ENCODE data around the gene BTAF1.

Gene BTAF1

DNA sequence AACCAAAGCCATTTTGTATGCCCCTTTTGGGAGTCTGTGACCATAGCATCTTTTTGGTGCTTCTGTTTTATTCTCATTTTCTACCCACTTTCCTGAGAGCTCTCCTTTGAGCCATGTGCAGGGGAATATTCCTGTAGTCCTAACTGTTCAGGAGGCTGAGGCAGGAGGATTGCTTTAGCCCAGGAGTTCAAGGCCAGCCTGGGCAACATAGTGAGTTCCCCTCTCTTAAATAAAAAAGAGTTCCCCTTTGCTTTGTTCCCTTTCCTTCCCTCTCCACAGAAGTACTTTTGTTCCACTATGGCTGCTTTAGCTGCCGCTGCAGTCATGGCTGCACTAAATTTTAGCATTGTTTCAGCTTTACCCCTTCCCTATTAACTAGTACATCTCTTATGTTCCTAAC lies 85.9 kb downstream of the BTAF1 start:
- Histone ChIP-seq H2AFZ (ENCODE audit: low read length) (no peak overlapping the region), H3K4me1 (ENCODE audit: insufficient read depth, low read length, severe bottlenecking) (no peaks in the 10 kb centered on the region), H3K36me3 (ENCODE audit: insufficient read depth, low read length) (peaks cover 29% of the 10 kb centered on the region), H3K9me2 (ENCODE audit: low read depth, low read length) (no peaks in the 10 kb centered on the region), H3K27me3 (ENCODE audit: insufficient read depth, low read length) (no peaks in the 10 kb centered on the region), H4K20me1 (ENCODE audit: insufficient read depth, low read length) (no peaks in the 10 kb centered on the region), H3K79me2 (ENCODE audit: insufficient read depth, low read length) (no peaks in the 10 kb centered on the region), H3F3A (ENCODE audit: insufficient read depth, low read length) (no peaks in the 10 kb centered on the region), H3K4me3 (ENCODE audit: low read depth, low read length, poor library complexity, severe bottlenecking) (no peak overlapping the region), H3K9ac (ENCODE audit: low read length) (no peak overlapping the region), H3K4me2 (ENCODE audit: low read length) (no peak overlapping the region), H3K27ac (ENCODE audit: low read depth, low read length, poor library complexity, severe bottlenecking) (no peak overlapping the region), H3K9me3 (ENCODE audit: low read length) (no peaks in the 10 kb centered on the region)
- TF ChIP-seq CTCF (IDR thresholded peaks at IDR 0.05; ENCODE audit: low read length) = no peak
- no peak for TF ChIP-seq EZH2 (IDR thresholded peaks at IDR 0.05; ENCODE audit: borderline replicate concordance, low read length)

DNA sequence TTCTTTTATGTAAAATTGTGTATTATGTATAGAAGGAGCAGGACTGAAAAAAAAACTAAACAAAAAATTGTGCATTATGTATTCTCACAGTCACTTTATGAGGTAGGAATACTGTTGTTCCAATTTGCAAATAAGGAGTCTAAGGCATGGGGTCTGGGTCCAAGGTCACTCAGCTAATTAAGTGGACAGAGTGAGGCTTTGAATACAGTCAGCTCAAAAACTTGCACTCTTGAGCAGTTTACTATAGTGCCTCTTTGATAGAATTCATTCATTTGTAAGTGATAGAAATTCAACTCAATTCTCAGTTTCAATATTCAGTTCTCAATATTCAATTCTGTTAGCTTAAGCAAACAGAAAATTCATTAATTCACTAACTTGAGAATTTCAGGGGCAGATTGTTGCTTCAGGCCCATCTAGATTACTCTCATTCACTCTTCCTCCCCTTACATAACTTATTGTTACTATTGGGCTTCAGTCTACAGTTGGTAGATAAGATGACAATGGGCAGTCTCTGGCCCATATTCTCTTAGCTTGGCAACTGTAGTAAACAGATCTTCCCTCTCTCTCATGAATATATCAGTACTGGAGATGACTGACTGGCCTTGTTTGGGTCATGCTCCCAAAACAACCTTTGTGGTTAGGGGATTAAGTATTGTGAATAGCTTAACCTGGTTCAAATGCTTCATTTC lies 86.6 kb downstream of the BTAF1 start:
- TF ChIP-seq CTCF (IDR thresholded peaks at IDR 0.05; ENCODE audit: low read length) = no peak
- no peak for TF ChIP-seq EZH2 (IDR thresholded peaks at IDR 0.05; ENCODE audit: borderline replicate concordance, low read length)
- H3K9ac ChIP-seq (ENCODE audit: low read length) = no peak overlapping the region
- H4K20me1 ChIP-seq (ENCODE audit: insufficient read depth, low read length) = no peaks in the 10 kb centered on the region
- no peaks in the 10 kb centered on the region for H3K27me3 ChIP-seq (ENCODE audit: insufficient read depth, low read length)
- H3K4me1 ChIP-seq (ENCODE audit: insufficient read depth, low read length, severe bottlenecking) = no peaks in the 10 kb centered on the region
- no peak overlapping the region for H3K27ac ChIP-seq (ENCODE audit: low read depth, low read length, poor library complexity, severe bottlenecking)
- H3F3A ChIP-seq (ENCODE audit: insufficient read depth, low read length) = no peaks in the 10 kb centered on the region
- no peak overlapping the region for H3K4me2 ChIP-seq (ENCODE audit: low read length)
- H3K9me3 ChIP-seq (ENCODE audit: low read length) = no peaks in the 10 kb centered on the region
- H3K79me2 ChIP-seq (ENCODE audit: insufficient read depth, low read length) = no peaks in the 10 kb centered on the region
- H2AFZ ChIP-seq (ENCODE audit: low read length) = no peak overlapping the region
- no peak overlapping the region for H3K4me3 ChIP-seq (ENCODE audit: low read depth, low read length, poor library complexity, severe bottlenecking)
- H3K9me2 ChIP-seq (ENCODE audit: low read depth, low read length) = no peaks in the 10 kb centered on the region
- peaks cover 33% of the 10 kb centered on the region for H3K36me3 ChIP-seq (ENCODE audit: insufficient read depth, low read length)

- Histone ChIP-seq H3F3A (ENCODE audit: insufficient read depth, low read length) (no peaks in the 10 kb centered on the region), H4K20me1 (ENCODE audit: insufficient read depth, low read length) (no peaks in the 10 kb centered on the region), H3K27me3 (ENCODE audit: insufficient read depth, low read length) (no peaks in the 10 kb centered on the region)
Measured at GRCh38 chr10:92011560-92012214, 88.1 kb downstream of the BTAF1 start.

More at GRCh38 chr10:92011560-92012214, 88.1 kb downstream of the BTAF1 start:
- peaks cover 44% of the 10 kb centered on the region for H3K36me3 ChIP-seq (ENCODE audit: insufficient read depth, low read length)
- no peak overlapping the region for H3K4me3 ChIP-seq (ENCODE audit: low read depth, low read length, poor library complexity, severe bottlenecking)
- no peak overlapping the region for H3K27ac ChIP-seq (ENCODE audit: low read depth, low read length, poor library complexity, severe bottlenecking)
- no peaks in the 10 kb centered on the region for H3K4me1 ChIP-seq (ENCODE audit: insufficient read depth, low read length, severe bottlenecking)
- H3K4me2 ChIP-seq (ENCODE audit: low read length) = no peak overlapping the region
- H3K79me2 ChIP-seq (ENCODE audit: insufficient read depth, low read length) = no peaks in the 10 kb centered on the region
- H3K9me3 ChIP-seq (ENCODE audit: low read length) = no peaks in the 10 kb centered on the region
- TF ChIP-seq EZH2 (IDR thresholded peaks at IDR 0.05; ENCODE audit: borderline replicate concordance, low read length) = no peak
- TF ChIP-seq CTCF (IDR thresholded peaks at IDR 0.05; ENCODE audit: low read length) = no peak
- no peaks in the 10 kb centered on the region for H3K9me2 ChIP-seq (ENCODE audit: low read depth, low read length)
- H2AFZ ChIP-seq (ENCODE audit: low read length) = no peak overlapping the region
- H3K9ac ChIP-seq (ENCODE audit: low read length) = no peak overlapping the region

Measured in OCI-LY1 (cell line).